GM12878 (cell line): ENCODE measurements around the gene MLLT3. TPM values are rescaled to one million over a fixed set of nuclear protein-coding genes. Genes with fewer than 3 reads are reported as not detected.
A peak's percentile ranks its signal among the peaks of the same experiment; 100 is the strongest.

Experiments
- ATAC-seq: fragments of 200-7000 bp; cut with Tn5 transposase; 3 replicates; pipeline ENCODE4 v1.9.1; 2020; ENCODE audit warnings: mild to moderate bottlenecking, moderate library complexity
- BruUV-seq: library from RNA; stranded (reverse); fragments of 400-500 nt; replicated peaks from 2 replicates; lab custom pipeline; 2021; lab: Mats Ljungman, UMichigan
- CTCF ChIA-PET: fragments of 300-600 bp; sonication (Branson Sonifier 250); formaldehyde crosslinking; extraction: SDS; loops from one replicate; lab custom pipeline; 2021; ENCODE audit warnings: inconsistent platforms; lab: Yijun Ruan, JAX
- POLR2A ChIA-PET: fragments of 350-600 bp; formaldehyde crosslinking; extraction: SDS; loops from one replicate; lab custom pipeline; 2021; ENCODE audit warnings: inconsistent platforms; lab: Charles Lee
- RAD21 ChIA-PET: fragments of 300-600 bp; sonication (Branson Sonifier 250); formaldehyde crosslinking; loops from one replicate; lab custom pipeline; 2023; ENCODE audit warnings: antibody characterized with exemption; ENCODE audit not compliant: unreplicated experiment; lab: Charles Lee
- SMC1A ChIA-PET: fragments of 300-600 bp; sonication (Branson Sonifier 250); formaldehyde crosslinking; loops from one replicate; lab custom pipeline; 2023; ENCODE audit not compliant: unreplicated experiment, uncharacterized antibody; lab: Charles Lee
- DNase-seq: peaks from one replicate; pipeline ENCODE4 v3.0.0-alpha.2; 2011; ENCODE audit warnings: low read depth, low spot score
- FAIRE-seq: peaks from 3 replicates; lab custom pipeline; 2011; peaks lifted over from hg19 to GRCh38; lab: Jason Lieb, UNC
- H2AFZ ChIP-seq: 2 replicates; pipeline ENCODE4 v1.6.0; 2011; ENCODE audit warnings: low read depth, low read length, control low read depth; ENCODE audit not compliant: control insufficient read depth
- H3K27ac ChIP-seq: 2 replicates; pipeline ENCODE4 v1.5.1; 2011; ENCODE audit warnings: control low read depth; ENCODE audit not compliant: control insufficient read depth, insufficient read depth
- H3K27me3 ChIP-seq, 2 experiments: replicated peaks in 1 of 2; 2 replicates each; pipeline versions ENCODE4 v1.6.0 to v1.6.1; 2011; ENCODE audit warnings: low read length in 1 of 2; ENCODE audit not compliant: control insufficient read depth in 2 of 2, insufficient read depth in 2 of 2
- H3K36me3 ChIP-seq, 2 experiments: 2 replicates each; pipeline ENCODE4 v1.5.1; 2011; ENCODE audit warnings: low read length in 1 of 2; ENCODE audit not compliant: control insufficient read depth in 2 of 2, insufficient read depth in 2 of 2
- H3K4me1 ChIP-seq: 2 replicates; pipeline ENCODE4 v1.6.1; 2011; ENCODE audit warnings: mild to moderate bottlenecking, low read length, moderate library complexity, mixed read lengths; ENCODE audit not compliant: control insufficient read depth, insufficient read depth
- H3K4me2 ChIP-seq: 2 replicates; pipeline ENCODE4 v1.6.0; 2011; ENCODE audit warnings: control low read depth; ENCODE audit not compliant: control insufficient read depth, insufficient read depth
- H3K4me3 ChIP-seq: fragments of 200-600 bp; sonication (generic); 2 replicates; pipeline ENCODE4 v1.5.1; 2016
- H3K79me2 ChIP-seq: 2 replicates; pipeline ENCODE4 v1.6.0; 2011; ENCODE audit warnings: low read length; ENCODE audit not compliant: control insufficient read depth, insufficient read depth
- H3K9ac ChIP-seq: 2 replicates; pipeline ENCODE4 v1.8.0; 2011; ENCODE audit warnings: low read length, control low read depth, mixed read lengths; ENCODE audit not compliant: control insufficient read depth, insufficient read depth
- H3K9me3 ChIP-seq: replicated peaks from 3 replicates; pipeline ENCODE4 v1.5.1; 2011; ENCODE audit warnings: mild to moderate bottlenecking, low read length; ENCODE audit not compliant: control insufficient read depth, insufficient read depth
- H4K20me1 ChIP-seq: 2 replicates; pipeline ENCODE4 v1.6.0; 2011; ENCODE audit not compliant: control insufficient read depth, insufficient read depth
- ASH2L ChIP-seq: fragments of 300-600, 200-600 bp; sonication (generic); IDR thresholded peaks from 2 replicates; pipeline ENCODE4 v1.6.1; 2017; ENCODE audit warnings: low read depth, mild to moderate bottlenecking, borderline replicate concordance
- E4F1 ChIP-seq: fragments of 450-650 bp; IDR thresholded peaks from 2 replicates; pipeline ENCODE4 v1.6.1; 2018; ENCODE audit warnings: borderline replicate concordance, mild to moderate bottlenecking; ENCODE audit not compliant: partially characterized antibody
- ETV6 ChIP-seq, 2 experiments: fragments of 450-650 bp in 1 of 2; IDR thresholded peaks in 1 of 2; conservative IDR thresholded peaks in 1 of 2; 2 replicates each; pipeline ENCODE4 v1.6.1; 2014; ENCODE audit warnings: antibody characterized with exemption in 1 of 2, borderline replicate concordance in 1 of 2, low read depth in 1 of 2, mild to moderate bottlenecking in 1 of 2, moderate library complexity in 1 of 2
- NFXL1 ChIP-seq: fragments of 450-650 bp; IDR thresholded peaks from 2 replicates; pipeline ENCODE4 v1.6.1; 2017; ENCODE audit warnings: antibody characterized with exemption, mild to moderate bottlenecking, borderline replicate concordance
- SMC3 ChIP-seq: IDR thresholded peaks from 2 replicates; pipeline ENCODE4 v1.6.1; 2011; ENCODE audit warnings: low read length, improper control_type of control experiment, borderline replicate concordance
- SP1 ChIP-seq: IDR thresholded peaks from one replicate; pipeline ENCODE4 v1.6.1; 2011; ENCODE audit warnings: low read depth, low read length
- YY1 ChIP-seq: IDR thresholded peaks from 2 replicates; pipeline ENCODE4 v1.6.1; 2011; ENCODE audit warnings: low read depth, mild to moderate bottlenecking, low read length
- ZNF24 ChIP-seq: fragments of 450-650 bp; IDR thresholded peaks from 2 replicates; pipeline ENCODE4 v1.6.1; 2017; ENCODE audit warnings: antibody characterized with exemption, mild to moderate bottlenecking
- WGBS: methylation state at CpG from one replicate; pipeline ENCODE4 v1.1.6; 2016; ENCODE audit warnings: low lambda C conversion rate; ENCODE audit not compliant: insufficient replicate concordance, insufficient coverage; ENCODE audit errors: missing lambda C conversion rate; 5-methylcytosine and 5-hydroxymethylcytosine counted together
- in situ Hi-C: fragments of 300-500 bp; cut with MboI; formaldehyde crosslinking; loops from 9 replicates; pipeline ENCODE4 v1.14.3; 2018; ENCODE audit warnings: mixed read lengths
- intact Hi-C: fragments of 100-400 bp; cut with micrococcal nuclease; formaldehyde crosslinking; loops from one replicate; pipeline ENCODE4 v1.14.2; 2022; ENCODE audit not compliant: unreplicated experiment
- microRNA-seq: library from miRNA; unstranded; fragments of <30 nt; microRNA quantifications from one replicate; pipeline ENCODE4, GENCODE V29; 2018
- polyA plus RNA-seq, 11 experiments: library from polyadenylated mRNA; depleted of rRNA in 4 of 11; unstranded in 6 of 11; stranded (reverse) in 5 of 11; fragments of >200 nt; fragmentation: Nextera tagmentation in 4 of 11; fragmentation: Illumina TruSeq in 1 of 11; extraction: Ambion mirVana in 4 of 11; extraction: Trizol in 1 of 11; gene quantifications; 1 replicate in 1 of 11; 2 replicates in 10 of 11; pipeline versions ENCODE4 v1.2.1 to v1.2.3, GENCODE V29; 2011 to 2016; ENCODE audit warnings: inconsistent platforms in 2 of 11, missing spikeins in 2 of 11, low read depth in 1 of 11
- small RNA-seq: library from RNA; depleted of rRNA; stranded (forward); fragments of <200 nt; gene quantifications from one replicate; pipeline ENCODE3, GENCODE V24; 2014
- total RNA-seq, 4 experiments: library from RNA; depleted of rRNA in 3 of 4; stranded (reverse); fragments of >200 nt in 3 of 4; fragmentation: Illumina TruSeq in 1 of 4; extraction: Trizol in 1 of 4; gene quantifications; 2 replicates each; pipeline versions ENCODE4 v1.2.1 to v1.2.3, GENCODE V29; 2013 to 2021
- TF ChIP-seq, protein P1 (sequence below), 3 experiments: IDR thresholded peaks in 2 of 3; conservative IDR thresholded peaks in 1 of 3; 2 replicates each; pipeline ENCODE4 v1.5.1; 2011; ENCODE audit warnings: low read depth in 3 of 3, low read length in 3 of 3, mild to moderate bottlenecking in 3 of 3, control low read depth in 2 of 3, moderate library complexity in 2 of 3, inconsistent platforms in 1 of 3, mixed read lengths in 1 of 3; ENCODE audit not compliant: control insufficient read depth in 2 of 3, insufficient read depth in 1 of 3; ENCODE audit errors: extremely low read depth in 1 of 3

MLLT3 gene
- total and polyA plus RNA-seq, 10 of the 15 experiments (the other 5 are each of a cell fraction or from before 2014, with no cell fraction given): 17.7 to 72.3 (median 35.6) TPM

- in situ Hi-C loops (no loop called here), intact Hi-C loops (no loop called here)
- TF ChIP-seq E4F1 (no peak), ETV6 (conservative IDR thresholded peaks at IDR 0.05 in 1 of 2, IDR thresholded peaks at IDR 0.05 in 1 of 2; ENCODE audit: borderline replicate concordance in 1 of 2, low read depth in 1 of 2) (no peak), SP1 (no peak), SMC3 (no peak), ZNF24 (no peak), ASH2L (no peak), YY1 (no peak), NFXL1 (no peak)
- TF ChIP-seq, protein P1, sequence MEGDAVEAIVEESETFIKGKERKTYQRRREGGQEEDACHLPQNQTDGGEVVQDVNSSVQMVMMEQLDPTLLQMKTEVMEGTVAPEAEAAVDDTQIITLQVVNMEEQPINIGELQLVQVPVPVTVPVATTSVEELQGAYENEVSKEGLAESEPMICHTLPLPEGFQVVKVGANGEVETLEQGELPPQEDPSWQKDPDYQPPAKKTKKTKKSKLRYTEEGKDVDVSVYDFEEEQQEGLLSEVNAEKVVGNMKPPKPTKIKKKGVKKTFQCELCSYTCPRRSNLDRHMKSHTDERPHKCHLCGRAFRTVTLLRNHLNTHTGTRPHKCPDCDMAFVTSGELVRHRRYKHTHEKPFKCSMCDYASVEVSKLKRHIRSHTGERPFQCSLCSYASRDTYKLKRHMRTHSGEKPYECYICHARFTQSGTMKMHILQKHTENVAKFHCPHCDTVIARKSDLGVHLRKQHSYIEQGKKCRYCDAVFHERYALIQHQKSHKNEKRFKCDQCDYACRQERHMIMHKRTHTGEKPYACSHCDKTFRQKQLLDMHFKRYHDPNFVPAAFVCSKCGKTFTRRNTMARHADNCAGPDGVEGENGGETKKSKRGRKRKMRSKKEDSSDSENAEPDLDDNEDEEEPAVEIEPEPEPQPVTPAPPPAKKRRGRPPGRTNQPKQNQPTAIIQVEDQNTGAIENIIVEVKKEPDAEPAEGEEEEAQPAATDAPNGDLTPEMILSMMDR (IDR thresholded peaks at IDR 0.05 in 2 of 3, conservative IDR thresholded peaks at IDR 0.05 in 1 of 3; ENCODE audit: control insufficient read depth in 2 of 3, extremely low read depth in 1 of 3, insufficient read depth in 1 of 3, low read depth in 3 of 3, low read length in 3 of 3): no peak
- ChIA-PET RAD21 (no interaction called here), CTCF (no interaction called here), SMC1A (no interaction called here), POLR2A (no interaction called here)
- H3K4me3 ChIP-seq: no peak overlapping the region
- H3K4me1 ChIP-seq: peaks cover 2% of the 10 kb centered on the region; the same call in 1 of the 2 replicates
- no peak for DNase-seq
- H3K9me3 ChIP-seq: no peaks in the 10 kb centered on the region; the same call in 1 of the 3 replicates
- H3K4me2 ChIP-seq: no peak overlapping the region
- H3K27ac ChIP-seq: no peak overlapping the region
- no peak overlapping the region for H3K9ac ChIP-seq
- 42% methylated on average over 4 of the region's 4 CpGs for WGBS
- no peak overlapping the region for H2AFZ ChIP-seq
- H3K27me3 ChIP-seq: no peaks in the 10 kb centered on the region
- H3K79me2 ChIP-seq: no peaks in the 10 kb centered on the region
- no TSS peak for BruUV-seq
- H3K36me3 ChIP-seq: no peaks in the 10 kb centered on the region
- no peaks in the 10 kb centered on the region for H4K20me1 ChIP-seq
- ATAC-seq: no peak
- no peak for FAIRE-seq
Measured at GRCh38 chr9:20292002-20292401, 330.3 kb downstream of the MLLT3 start.

Small RNAs within 50 kb of the gene (microRNA-seq; reads per million reads assigned to microRNA genes)
- gene MIR4473 (57.4 reads per million, percentile 68 among the genes with 10 or more reads in this experiment), gene MIR4474 (7.3 reads per million, percentile 37 among the genes with 10 or more reads in this experiment)

Small RNAs within 50 kb of the gene (small RNA-seq; reads per million reads assigned to genes)
- 6.3 reads per million, percentile 91 among the genes with 10 or more reads in this experiment for gene MIR4473
- gene MIR4474: 2.1 reads per million, percentile 62 among the genes with 10 or more reads in this experiment
- gene RNU4-26P: not detected

Other genes starting within 250 kb of the MLLT3 start
- 44.7 and 49.6 TPM in 2 replicates for gene FOCAD, start 61.8 kb upstream of the MLLT3 start, total RNA-seq (2014; rRNA removed)
- gene FOCAD, start 61.8 kb upstream of the MLLT3 start, total RNA-seq (2014; rRNA removed; fragmentation: Illumina TruSeq; extraction: Trizol): 42.5 and 43.9 TPM in 2 replicates
- 43.8 and 46.8 TPM in 2 replicates for gene FOCAD, start 61.8 kb upstream of the MLLT3 start, total RNA-seq (2021)
- 93.0 and 98.3 TPM in 2 replicates for gene FOCAD, start 61.8 kb upstream of the MLLT3 start, polyA plus RNA-seq (2011; rRNA removed)
- 30.0 and 34.0 TPM in 2 replicates for gene FOCAD, start 61.8 kb upstream of the MLLT3 start, polyA plus RNA-seq (2014; fragmentation: Illumina TruSeq; extraction: Trizol)
- 10 to 100 TPM; 13.7 to 17.5 TPM for gene FOCAD, start 61.8 kb upstream of the MLLT3 start, polyA plus RNA-seq (2014; fragmentation: Nextera tagmentation; extraction: Ambion mirVana)
- gene FOCAD, start 61.8 kb upstream of the MLLT3 start, polyA plus RNA-seq (2014; rRNA removed): 26.5 and 30.8 TPM in 2 replicates
- 10 to 100 TPM; 41.0 to 45.9 TPM for gene FOCAD, start 61.8 kb upstream of the MLLT3 start, polyA plus RNA-seq (2016; fragmentation: Nextera tagmentation; extraction: Ambion mirVana)